Esophagus muscularis mucosa (tissue), 4 donors: ENCODE measurements around the gene VPS52. TPM values are rescaled to one million over a fixed set of nuclear protein-coding genes. Genes with fewer than 3 reads are reported as not detected.
"Not testable (repeated sequence)": the region's sequence is repeated elsewhere in the genome, so short reads cannot be mapped to it uniquely, and the experiment has no call there.

Experiments
- DNase-seq: peaks from one replicate; pipeline ENCODE4 v3.0.0-alpha.2; 2017; ENCODE audit errors: extremely low spot score
- H3K27ac ChIP-seq, 4 donors: fragments of 200-600 bp; sonication (generic); replicated peaks in 1 of 4; 1 replicate in 3 of 4; 2 replicates in 1 of 4; pipeline ENCODE4 v1.5.1; 2016 to 2019; ENCODE audit warnings: mild to moderate bottlenecking in 1 of 4
- H3K27me3 ChIP-seq, 4 donors: fragments of 200-600 bp; sonication (generic); one replicate each; pipeline versions ENCODE4 v1.5.1 to v1.6.0; 2016 to 2019
- H3K36me3 ChIP-seq, 4 donors: fragments of 200-600 bp; sonication (generic); one replicate each; pipeline ENCODE4 v1.5.1; 2016 to 2019
- H3K4me1 ChIP-seq, 4 donors: fragments of 200-600 bp; sonication (generic); one replicate each; pipeline ENCODE4 v1.5.1; 2016 to 2019
- H3K4me3 ChIP-seq, 4 donors: fragments of 200-600 bp; sonication (generic); 1 replicate in 2 of 4; 2 replicates in 2 of 4; pipeline ENCODE4 v1.5.1; 2016 to 2019; ENCODE audit warnings: mild to moderate bottlenecking in 4 of 4, moderate library complexity in 1 of 4
- H3K9me3 ChIP-seq, 4 donors: fragments of 200-600 bp; sonication (generic); 1 replicate in 3 of 4; 2 replicates in 1 of 4; pipeline ENCODE4 v1.5.1; 2016 to 2019
- CTCF ChIP-seq, 3 experiments: fragments of 200-600 bp in 2 of 3; fragments of 450-650 bp in 1 of 3; sonication (generic) in 2 of 3; IDR thresholded peaks; one replicate each; pipeline ENCODE4 v1.5.1; 2017 to 2019; ENCODE audit warnings: antibody characterized with exemption in 3 of 3, mild to moderate bottlenecking in 2 of 3, moderate library complexity in 1 of 3
- EP300 ChIP-seq: sonication (generic); formaldehyde crosslinking; IDR thresholded peaks from one replicate; pipeline ENCODE4 v1.6.1; 2017; ENCODE audit warnings: antibody characterized with exemption
- POLR2A ChIP-seq: fragments of 450-650 bp; IDR thresholded peaks from one replicate; pipeline ENCODE4 v1.6.1; 2017; ENCODE audit warnings: antibody characterized with exemption, moderate library complexity, mild to moderate bottlenecking, low read depth
- POLR2AphosphoS5 ChIP-seq, 2 donors: sonication (generic); formaldehyde crosslinking; IDR thresholded peaks; one replicate each; pipeline ENCODE4 v1.6.1; 2017; ENCODE audit warnings: antibody characterized with exemption in 2 of 2
- WGBS: methylation state at CpG from one replicate; pipeline ENCODE4 v1.1.5; 2018; 5-methylcytosine and 5-hydroxymethylcytosine counted together
- intact Hi-C: fragments of 100-400 bp; cut with DNase I; formaldehyde crosslinking; loops from one replicate; pipeline ENCODE4 v1.15.1; 2023
- total RNA-seq, 4 donors: library from RNA; depleted of rRNA; stranded (reverse); fragments of >200 nt; gene quantifications; one replicate each; pipeline versions ENCODE4 v1.1.0 to v1.2.1, GENCODE V29; 2016

Gene VPS52
- total RNA-seq, 4 donors from 2014 or later = 22.5 to 34.9 (median 31.8) TPM

GRCh38 chr6:33235221-33235634 is 36.4 kb downstream of the VPS52 start:
- Histone ChIP-seq H3K27ac (no peak overlapping the region), H3K36me3 (no peaks in the 10 kb centered on the region), H3K4me1 (no peaks in the 10 kb centered on the region), H3K27me3 (peaks cover 0 to 58% (median 5%) of the 10 kb centered on the region in 4 donors), H3K9me3 (no peaks in the 10 kb centered on the region), H3K4me3 (no peak overlapping the region)
- intact Hi-C loops = no loop called here
- WGBS = 13% methylated on average over 6 of the region's 6 CpGs
- no peak for TF ChIP-seq POLR2A
- DNase-seq = no peak

GRCh38 chr6:33226503-33227120 is 45.1 kb downstream of the VPS52 start:
- peaks cover 0 to 35% (median 1%) of the 10 kb centered on the region in 4 donors for H3K27me3 ChIP-seq
- H3K4me1 ChIP-seq, intact Hi-C loops, H3K4me3 ChIP-seq, H3K9me3 ChIP-seq, H3K36me3 ChIP-seq, H3K27ac ChIP-seq, DNase-seq: not testable (repeated sequence)
- WGBS = 40% methylated on average over 14 of the region's 14 CpGs

DNA sequence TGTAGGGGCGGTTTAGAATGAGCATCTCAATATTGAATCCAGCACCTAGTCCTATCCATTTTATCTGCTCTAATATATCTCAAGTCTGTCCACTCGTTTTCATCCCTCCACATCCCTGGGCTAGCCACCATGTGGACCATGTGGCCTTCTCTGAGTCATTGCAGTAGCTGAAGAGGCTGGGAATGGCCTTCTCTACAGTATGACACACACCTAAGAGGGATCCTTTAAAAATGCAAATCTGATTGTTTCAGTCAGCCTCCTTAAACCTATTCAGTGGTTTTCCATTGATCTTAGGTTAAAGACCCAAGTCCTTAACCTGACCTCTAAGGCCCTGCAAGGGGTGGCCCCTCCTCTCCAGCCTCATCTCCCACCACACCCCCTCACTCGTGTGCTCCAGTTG is 54.0 kb downstream of the VPS52 start:
- DNase-seq = no peak
- peaks cover 4 to 17% (median 16%) of the 10 kb centered on the region in 4 donors for H3K4me1 ChIP-seq
- no peak overlapping the region for H3K4me3 ChIP-seq
- TF ChIP-seq POLR2A (no peak), EP300 (no peak), POLR2AphosphoS5 (IDR thresholded peaks at IDR 0.05) (no peak), CTCF (IDR thresholded peaks at IDR 0.05) (no peak)
- intact Hi-C loops = no loop called here
- H3K9me3 ChIP-seq = no peaks in the 10 kb centered on the region
- no peaks in the 10 kb centered on the region for H3K36me3 ChIP-seq
- H3K27me3 ChIP-seq = peaks cover 0 to 10% (median 0%) of the 10 kb centered on the region in 4 donors
- no peak overlapping the region for H3K27ac ChIP-seq
- 67% methylated on average over 3 of the region's 3 CpGs for WGBS

- H3K27ac ChIP-seq = no peak overlapping the region
- H3K4me1 ChIP-seq = peaks cover 6 to 21% (median 20%) of the 10 kb centered on the region in 4 donors
- peaks cover 0 to 10% (median 0%) of the 10 kb centered on the region in 4 donors for H3K27me3 ChIP-seq
- no peak for DNase-seq
- H3K36me3 ChIP-seq = no peaks in the 10 kb centered on the region
- H3K9me3 ChIP-seq = no peaks in the 10 kb centered on the region
- no peak overlapping the region for H3K4me3 ChIP-seq
- 92% methylated on average over 6 of the region's 6 CpGs for WGBS
- intact Hi-C loops = no loop called here
- TF ChIP-seq EP300 = no peak
Measured at GRCh38 chr6:33217246-33217645, 54.4 kb downstream of the VPS52 start.

DNA sequence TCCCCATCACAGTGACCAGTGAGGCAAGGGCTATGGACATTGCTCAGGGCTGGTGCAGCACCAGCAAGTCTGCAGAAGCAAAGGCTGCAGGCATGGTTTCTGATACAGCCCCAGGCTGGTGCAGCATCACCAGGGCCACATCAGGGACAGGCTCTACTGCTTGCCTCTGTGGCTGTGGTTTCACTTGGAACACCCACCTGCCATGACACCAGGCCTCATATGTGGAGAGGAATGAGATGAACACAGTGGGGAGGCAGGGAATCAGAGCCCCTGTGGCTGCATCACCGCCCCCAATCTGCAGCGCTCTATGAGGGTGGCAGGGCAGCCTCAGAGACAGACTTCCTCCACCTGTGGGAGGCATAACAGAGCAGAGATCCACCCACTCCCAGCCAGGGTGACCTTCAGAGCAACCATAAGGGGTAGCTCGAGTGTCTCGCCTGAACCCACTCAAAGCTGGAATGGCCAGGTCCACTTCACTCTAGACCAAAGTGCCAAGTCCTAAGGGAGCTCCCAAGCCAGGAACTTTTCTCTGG is 55.5 kb downstream of the VPS52 start:
- intact Hi-C loops = no loop called here
- TF ChIP-seq POLR2A = no peak
- TF ChIP-seq POLR2AphosphoS5 (IDR thresholded peaks at IDR 0.05) = no peak
- TF ChIP-seq EP300 = no peak
- no peak for TF ChIP-seq CTCF (IDR thresholded peaks at IDR 0.05)
- no peaks in the 10 kb centered on the region for H3K9me3 ChIP-seq
- H3K36me3 ChIP-seq = peaks cover 0 to 9% (median 8%) of the 10 kb centered on the region in 4 donors
- no peak overlapping the region for H3K4me3 ChIP-seq
- H3K4me1 ChIP-seq = peaks cover 6 to 30% (median 20%) of the 10 kb centered on the region in 4 donors
- H3K27ac ChIP-seq = no peak overlapping the region
- peaks cover 0 to 10% (median 0%) of the 10 kb centered on the region in 4 donors for H3K27me3 ChIP-seq
- 84% methylated on average over 3 of the region's 4 CpGs for WGBS
- no peak for DNase-seq

GRCh38 chr6:33215271-33216116 is 56.2 kb downstream of the VPS52 start:
- no peak for DNase-seq
- no peak overlapping the region for H3K4me3 ChIP-seq
- intact Hi-C loops = no loop called here
- no peaks in the 10 kb centered on the region for H3K9me3 ChIP-seq
- peaks cover 0 to 5% (median 0%) of the 10 kb centered on the region in 4 donors for H3K27me3 ChIP-seq
- 87% methylated on average over 6 of the region's 9 CpGs for WGBS
- H3K4me1 ChIP-seq = peaks cover 6 to 30% (median 20%) of the 10 kb centered on the region in 4 donors
- peaks cover 0 to 16% (median 15%) of the 10 kb centered on the region in 4 donors for H3K36me3 ChIP-seq
- TF ChIP-seq CTCF (IDR thresholded peaks at IDR 0.05) = no peak
- no peak for TF ChIP-seq EP300
- TF ChIP-seq POLR2AphosphoS5 (IDR thresholded peaks at IDR 0.05) = no peak
- TF ChIP-seq POLR2A = no peak
- no peak overlapping the region for H3K27ac ChIP-seq
